Jurkat, Clone E6-1 (cell line): Measurements from ENCODE around the gene NOL12.
"Not testable (repeated sequence)": the region's sequence is repeated elsewhere in the genome, so short reads cannot be mapped to it uniquely, and the experiment has no call there.

ENCODE experiments used
- DNase-seq: peaks from one replicate; pipeline ENCODE4 v3.0.0-alpha.2; 2011; ENCODE audit warnings: low read depth, low spot score
- H3K4me3 ChIP-seq: 2 replicates; pipeline ENCODE4 v1.5.1; 2011; ENCODE audit warnings: mild to moderate bottlenecking, low read length, control low read depth, moderate library complexity

NOL12 gene

DNA sequence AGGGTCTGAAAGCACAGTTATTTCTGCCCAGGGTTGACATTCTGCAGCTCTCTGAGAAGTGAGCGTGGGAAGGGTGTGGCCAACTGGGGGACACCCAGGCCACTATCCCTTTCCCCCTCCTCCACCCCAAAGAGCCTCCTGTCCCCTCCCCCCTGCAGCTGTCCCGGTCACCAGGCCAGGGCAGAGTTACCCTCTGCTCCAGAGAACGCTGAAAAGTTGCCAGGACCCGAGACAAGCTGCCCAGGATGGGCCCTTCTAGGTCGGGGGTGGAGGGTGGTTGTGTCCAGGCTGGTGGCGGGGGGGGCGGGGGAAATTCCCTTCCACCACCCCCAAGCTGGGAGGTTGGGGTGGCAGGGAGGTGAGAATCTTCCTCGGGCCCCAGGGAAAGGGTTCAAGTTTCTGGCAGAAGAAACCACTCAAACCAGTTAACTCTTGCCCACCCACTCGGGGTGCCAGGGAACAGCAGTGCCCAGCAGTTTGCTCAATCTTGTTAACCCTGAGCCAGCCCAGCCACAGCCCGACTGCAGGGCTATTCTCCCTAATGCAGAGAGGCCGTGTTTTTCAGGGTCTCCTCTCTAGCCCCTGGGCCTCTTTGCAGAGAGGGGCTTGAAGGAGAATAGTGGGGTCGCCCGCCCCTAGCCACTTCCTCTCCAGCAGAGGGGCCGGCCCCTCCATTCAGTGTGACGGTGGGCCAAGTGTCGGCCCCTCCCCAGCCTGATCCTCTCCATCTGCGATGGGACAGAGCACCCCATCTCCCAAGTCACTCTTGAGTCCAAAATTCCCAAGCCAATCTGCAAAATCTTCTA, 10.0 kb upstream of the NOL12 start:
- DNase-seq, result no peak
- peak overlapping the region; percentile 65 for H3K4me3 ChIP-seq

DNA sequence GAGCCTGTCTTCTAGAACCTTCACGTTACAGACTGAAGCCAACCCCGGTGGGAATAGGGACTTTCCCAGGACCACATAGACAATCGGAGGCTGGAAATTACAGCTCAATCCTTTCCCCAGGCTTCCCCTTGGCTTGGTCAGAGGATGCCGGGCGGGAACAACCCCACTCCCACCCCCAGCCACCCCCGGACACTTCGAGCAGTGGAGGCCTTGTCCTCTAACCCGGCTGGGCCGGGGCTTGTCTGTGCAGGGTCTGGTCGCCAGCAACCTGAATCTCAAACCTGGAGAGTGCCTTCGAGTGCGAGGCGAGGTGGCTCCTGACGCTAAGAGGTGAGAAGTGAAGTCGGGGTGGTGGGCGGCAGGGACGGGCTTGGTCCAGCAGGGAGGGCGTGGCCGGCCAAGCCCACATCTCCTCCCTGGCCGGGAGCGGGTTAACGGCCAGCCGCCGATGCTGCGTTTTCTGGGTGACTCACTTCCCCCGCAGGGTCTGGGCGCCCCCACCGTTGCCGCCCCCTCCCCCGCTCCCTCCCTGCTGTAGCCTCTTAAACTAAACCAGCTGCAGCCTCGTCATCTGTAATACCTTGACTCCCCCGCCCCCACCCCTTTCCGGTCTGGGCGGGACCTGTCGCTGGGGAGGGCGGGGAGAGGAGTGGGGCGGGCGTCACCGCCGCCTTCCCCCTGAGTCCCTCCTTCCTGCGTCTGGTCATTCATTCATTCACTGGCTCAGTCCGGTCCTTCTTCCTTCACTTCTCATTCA, 9.2 kb upstream of the NOL12 start:
- peak overlapping the region; percentile 65 for H3K4me3 ChIP-seq
- peak; percentile 90 for DNase-seq

- no peak for DNase-seq
- H3K4me3 ChIP-seq, result peak overlapping the region; percentile 65
These were observed 8.6 kb upstream of the NOL12 start for GRCh38 chr22:37677493-37677974.

DNA sequence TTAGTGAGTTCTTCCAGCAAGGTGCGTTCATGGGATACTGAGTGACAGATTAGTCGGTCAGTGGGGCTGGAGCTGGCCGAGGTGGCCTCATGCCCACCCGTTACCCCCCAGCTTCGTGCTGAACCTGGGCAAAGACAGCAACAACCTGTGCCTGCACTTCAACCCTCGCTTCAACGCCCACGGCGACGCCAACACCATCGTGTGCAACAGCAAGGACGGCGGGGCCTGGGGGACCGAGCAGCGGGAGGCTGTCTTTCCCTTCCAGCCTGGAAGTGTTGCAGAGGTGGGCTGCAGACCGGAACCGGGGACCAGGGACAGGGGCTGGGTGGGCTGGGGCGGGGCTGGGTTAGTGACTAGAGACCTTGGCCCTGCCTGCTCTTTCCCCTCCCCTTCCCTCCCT, 7.8 kb upstream of the NOL12 start:
- H3K4me3 ChIP-seq, result no peak overlapping the region
- DNase-seq, result no peak

DNA sequence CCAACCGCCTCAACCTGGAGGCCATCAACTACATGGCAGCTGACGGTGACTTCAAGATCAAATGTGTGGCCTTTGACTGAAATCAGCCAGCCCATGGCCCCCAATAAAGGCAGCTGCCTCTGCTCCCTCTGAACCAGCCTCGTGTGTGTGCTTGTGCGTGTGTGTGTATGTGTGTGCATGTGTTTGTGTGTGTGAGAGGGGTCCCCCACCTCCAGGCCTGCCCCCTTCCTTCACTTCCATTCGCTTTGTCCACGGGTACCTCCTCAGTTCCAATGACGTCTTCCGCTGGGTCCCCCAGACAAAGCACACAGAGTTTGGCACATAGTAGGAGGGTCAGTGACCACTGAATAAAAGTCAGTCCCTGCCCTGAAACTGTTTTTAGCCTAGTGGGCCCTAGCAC, 6.5 kb upstream of the NOL12 start:
- H3K4me3 ChIP-seq, result no peak overlapping the region
- DNase-seq, result no peak

- DNase-seq, result no peak
- H3K4me3 ChIP-seq, result no peak overlapping the region
These were observed 5.8 kb upstream of the NOL12 start for GRCh38 chr22:37680191-37680851.

- DNase-seq, result no peak
These were observed 5.1 kb upstream of the NOL12 start for GRCh38 chr22:37681001-37681424.

GRCh38 chr22:37681556-37682049, 4.5 kb upstream of the NOL12 start:
- H3K4me3 ChIP-seq, result no peak overlapping the region

More at GRCh38 chr22:37681001-37681424, 5.1 kb upstream of the NOL12 start:
- H3K4me3 ChIP-seq, result no peak overlapping the region

DNA sequence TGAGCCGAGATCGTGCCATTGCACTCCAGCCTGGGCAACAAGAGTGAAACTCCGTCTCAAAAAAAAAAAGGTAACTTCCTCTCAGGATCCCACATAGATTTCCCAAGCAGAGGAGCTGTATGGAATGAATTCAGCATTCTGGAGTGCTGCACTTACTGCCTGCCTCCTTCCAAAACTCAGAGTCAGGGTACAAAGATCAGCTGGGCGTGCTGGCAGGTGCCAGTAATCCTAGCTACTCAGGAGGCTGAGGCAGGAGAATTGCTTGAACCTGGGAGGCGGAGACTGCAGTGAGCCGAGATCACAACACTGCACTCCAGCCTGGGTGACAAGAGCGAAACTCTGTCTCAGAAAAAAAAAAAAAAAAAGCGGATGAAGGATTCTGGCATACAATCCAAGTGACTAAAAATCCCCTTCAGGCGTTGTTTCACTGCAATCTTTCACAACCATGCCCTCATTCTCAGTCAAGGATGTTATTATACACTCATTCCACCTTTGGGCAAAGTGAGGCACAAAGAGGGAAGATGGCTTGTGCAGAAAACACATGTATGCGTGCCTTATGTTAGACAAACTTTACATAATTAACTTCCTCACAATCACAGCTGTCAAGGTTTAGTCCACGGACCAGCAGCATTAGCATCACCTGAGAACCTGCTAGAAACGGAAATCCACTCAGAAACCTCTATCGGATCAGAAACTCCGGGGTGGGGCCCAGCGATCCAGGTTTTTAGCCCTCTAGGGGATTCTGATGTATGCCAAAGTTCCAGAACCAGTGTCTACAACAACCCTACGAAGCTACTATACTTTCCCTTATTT, 1.1 kb upstream of the NOL12 start:
- no peak overlapping the region for H3K4me3 ChIP-seq
- no peak for DNase-seq

More at GRCh38 chr22:37681556-37682049, 4.5 kb upstream of the NOL12 start:
- peak; percentile 61 for DNase-seq

- no peak overlapping the region for H3K4me3 ChIP-seq
- no peak for DNase-seq
These were observed 4.3 kb downstream of the NOL12 start for GRCh38 chr22:37690407-37690806.

GRCh38 chr22:37690901-37691504, 4.9 kb downstream of the NOL12 start:
- H3K4me3 ChIP-seq, result no peak overlapping the region
- no peak for DNase-seq

GRCh38 chr22:37692627-37693285, 6.6 kb downstream of the NOL12 start:
- H3K4me3 ChIP-seq, result no peak overlapping the region
- DNase-seq, result no peak

DNA sequence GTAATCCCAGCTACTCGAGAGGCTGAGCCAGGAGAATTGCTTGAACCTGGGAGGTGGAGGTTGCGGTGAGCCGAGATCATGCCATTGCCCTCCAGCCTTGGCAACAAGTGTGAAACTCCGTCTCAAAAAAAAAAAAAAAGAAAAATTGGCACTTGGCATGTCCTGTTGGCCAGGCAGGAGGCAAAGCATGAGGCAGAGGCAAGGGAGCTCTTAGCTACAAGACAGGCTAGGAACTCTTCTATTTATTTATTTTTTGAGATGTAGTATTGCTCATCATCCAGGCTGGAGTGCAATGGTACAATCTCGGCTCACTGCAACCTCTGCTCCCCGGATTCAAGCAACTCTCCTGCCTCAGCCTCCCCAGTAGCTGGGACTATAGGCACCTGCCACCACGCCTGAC, 8.0 kb downstream of the NOL12 start:
- not testable (repeated sequence) for DNase-seq, H3K4me3 ChIP-seq

GRCh38 chr22:37696260-37696656, 10.1 kb downstream of the NOL12 start:
- not testable (repeated sequence) for DNase-seq, H3K4me3 ChIP-seq

DNA sequence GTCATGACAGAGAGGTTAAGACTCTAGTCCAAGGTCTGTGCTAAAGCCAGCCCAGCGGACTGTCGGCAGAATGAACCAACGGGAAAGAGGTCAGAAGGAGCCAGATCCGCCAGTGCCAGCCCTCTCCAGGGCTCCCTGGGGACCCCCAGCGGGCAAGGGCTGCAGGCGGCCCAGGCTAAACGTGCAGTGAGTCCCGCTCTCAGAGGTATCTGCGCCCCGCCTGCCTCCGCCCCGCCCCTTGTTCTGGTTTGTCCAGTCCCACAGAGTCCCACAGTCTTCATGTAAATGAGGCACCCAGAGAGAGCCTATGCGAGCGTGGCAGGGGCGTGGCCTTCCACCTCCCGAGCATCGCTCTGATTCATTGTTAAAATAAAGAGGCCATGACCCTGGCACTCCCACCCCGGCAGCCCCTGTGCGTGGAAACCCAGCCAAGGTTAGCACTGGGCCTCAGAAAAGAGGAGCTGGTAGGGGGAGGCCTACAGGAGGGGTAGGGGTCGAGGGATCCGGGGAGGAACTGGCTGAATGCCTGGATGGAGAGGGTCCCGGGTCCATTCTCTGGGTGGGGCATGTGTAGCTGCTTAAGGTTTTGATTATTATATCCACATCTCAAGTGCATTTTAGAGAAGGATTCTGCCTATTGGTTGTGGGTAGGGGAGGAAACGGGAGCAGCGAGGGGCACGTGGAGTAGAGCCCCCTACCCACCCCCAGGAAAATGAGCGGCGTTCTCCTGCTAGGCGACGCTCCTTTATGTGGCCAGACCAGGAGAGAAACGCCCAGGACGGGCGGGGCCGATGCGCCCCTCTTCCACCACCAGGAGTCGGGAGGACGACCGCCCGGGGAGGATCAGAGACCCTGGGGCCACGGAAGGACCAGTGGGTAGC, 10.8 kb downstream of the NOL12 start, which contains the start of gene TRIOBP:
Gene TRIOBP, plus strand, starts transcription at position 392 of the 881 bp plus-strand sequence. CDS start 4,318 bp downstream, outside the sequence.
- DNase-seq, result peak; percentile 78
- peak within 1 kb of the TSS; percentile 7; the same call in 1 of the 2 replicates for H3K4me3 ChIP-seq

DNA sequence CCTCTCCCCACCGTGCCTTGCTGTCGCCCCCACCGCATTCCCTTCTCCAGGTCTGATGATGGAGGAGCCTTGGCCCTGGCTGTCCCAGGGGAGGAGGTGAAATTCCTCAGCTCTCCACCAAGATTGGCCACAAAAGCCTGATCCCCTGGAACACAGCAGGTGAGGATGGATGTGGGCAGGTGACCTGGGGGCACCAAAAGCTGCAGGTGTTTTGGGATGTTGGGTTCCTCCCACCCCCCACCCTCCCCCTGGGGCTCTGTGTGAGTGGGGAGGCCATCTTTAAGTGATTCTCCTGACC, 11.3 kb downstream of the NOL12 start:
- no peak overlapping the region for H3K4me3 ChIP-seq
- DNase-seq, result no peak
